HG03342 (cell line): ENCODE measurements around the gene IFI35.
"Not testable (repeated sequence)": the region's sequence is repeated elsewhere in the genome, so short reads cannot be mapped to it uniquely, and the experiment has no call there.

Experiments used
- ATAC-seq: cut with Tn5 transposase; IDR thresholded peaks from one replicate; pipeline ENCODE4 v1.9.1; 2021; ENCODE audit warnings: mild to moderate bottlenecking, moderate library complexity; ENCODE audit not compliant: unreplicated experiment

The IFI35 gene

GRCh38 chr17:43051969-43052368 is 45.4 kb downstream of the IFI35 start:
- ATAC-seq, result no peak

- ATAC-seq, result not testable (repeated sequence)
Observed at GRCh38 chr17:43053008-43053407, 46.4 kb downstream of the IFI35 start.

- ATAC-seq, result no peak
Observed at GRCh38 chr17:43056051-43056450, 49.5 kb downstream of the IFI35 start.

- ATAC-seq, result no peak
Observed at GRCh38 chr17:43062984-43063638, 56.5 kb downstream of the IFI35 start.
